ENCODE data around the gene FTO.

GRCh38 chr16:53895851-53896250, 191.9 kb downstream of the FTO start:
- TF ChIP-seq ASH2L (IDR thresholded peaks at IDR 0.05; ENCODE audit: low read length) = no peak
- TF ChIP-seq HDAC6 (IDR thresholded peaks at IDR 0.05; ENCODE audit: low read depth, low read length) = no peak
- TF ChIP-seq TCF12 (IDR thresholded peaks at IDR 0.05; ENCODE audit: low read depth, low read length) = no peak

All from H1 (cell line).